Mesenchymal stem cell (in vitro differentiated cells and primary cell): Measurements from ENCODE around the gene DTD1.
A peak's percentile ranks its signal among the peaks of the same experiment; 100 is the strongest.

Source experiments
- DNase-seq: peaks from one replicate; pipeline ENCODE4 v3.0.0-alpha.2; 2013
- H2AFZ ChIP-seq: one replicate; pipeline ENCODE4 v1.6.1; 2013; ENCODE audit warnings: low read depth, mild to moderate bottlenecking, control low read depth, inconsistent platforms, low read length, moderate library complexity
- H2AK5ac ChIP-seq: 2 replicates; pipeline ENCODE4 v1.6.1; 2013; ENCODE audit warnings: low read length, moderate library complexity, mild to moderate bottlenecking, inconsistent platforms; ENCODE audit not compliant: severe bottlenecking
- H2BK120ac ChIP-seq: one replicate; pipeline ENCODE4 v1.6.1; 2013; ENCODE audit warnings: low read depth, mild to moderate bottlenecking, inconsistent platforms, low read length, moderate library complexity
- H2BK12ac ChIP-seq, 2 experiments: one replicate each; pipeline ENCODE4 v1.6.1; 2013; ENCODE audit warnings: inconsistent platforms in 2 of 2, low read length in 2 of 2, mild to moderate bottlenecking in 2 of 2, moderate library complexity in 2 of 2, control low read depth in 1 of 2
- H2BK15ac ChIP-seq: one replicate; pipeline ENCODE4 v1.6.1; 2013; ENCODE audit warnings: mild to moderate bottlenecking, low read depth, inconsistent platforms; ENCODE audit not compliant: poor library complexity, severe bottlenecking
- H2BK5ac ChIP-seq: 2 replicates; pipeline ENCODE4 v1.6.1; 2013; ENCODE audit warnings: low read depth, mild to moderate bottlenecking, low read length, control low read depth, inconsistent platforms; ENCODE audit not compliant: poor library complexity, severe bottlenecking
- H3K14ac ChIP-seq, 2 experiments: one replicate each; pipeline ENCODE4 v1.6.1; 2013; ENCODE audit warnings: inconsistent platforms in 2 of 2, low read length in 2 of 2, control low read depth in 1 of 2, mild to moderate bottlenecking in 1 of 2, moderate library complexity in 1 of 2
- H3K18ac ChIP-seq, 2 experiments: one replicate each; pipeline ENCODE4 v1.6.1; 2013; ENCODE audit warnings: inconsistent platforms in 2 of 2, low read length in 2 of 2, control low read depth in 1 of 2, low read depth in 1 of 2, mild to moderate bottlenecking in 1 of 2
- H3K23ac ChIP-seq, 2 experiments: one replicate each; pipeline ENCODE4 v1.6.1; 2013; ENCODE audit warnings: inconsistent platforms in 2 of 2, low read length in 2 of 2, mild to moderate bottlenecking in 2 of 2, moderate library complexity in 2 of 2, control low read depth in 1 of 2
- H3K27ac ChIP-seq: 2 replicates; pipeline ENCODE4 v1.5.1; 2013; ENCODE audit warnings: mild to moderate bottlenecking, moderate library complexity, low read length, control low read depth, inconsistent platforms; ENCODE audit not compliant: poor library complexity, severe bottlenecking
- H3K27me3 ChIP-seq, 2 experiments: 2 replicates each; pipeline versions ENCODE4 v1.6.1 to v1.7.0; 2013; ENCODE audit warnings: low read length in 2 of 2, mild to moderate bottlenecking in 2 of 2, moderate library complexity in 2 of 2, control low read depth in 1 of 2, inconsistent platforms in 1 of 2; ENCODE audit not compliant: control insufficient read depth in 1 of 2, insufficient read depth in 1 of 2
- H3K36me3 ChIP-seq, 2 experiments: 2 replicates each; pipeline versions ENCODE4 v1.6.1 to v1.7.0; 2013; ENCODE audit warnings: low read length in 2 of 2, control low read depth in 1 of 2, inconsistent platforms in 1 of 2, low read depth in 1 of 2, mild to moderate bottlenecking in 1 of 2; ENCODE audit not compliant: insufficient read depth in 2 of 2, control insufficient read depth in 1 of 2
- H3K4ac ChIP-seq, 2 experiments: one replicate each; pipeline ENCODE4 v1.6.1; 2013; ENCODE audit warnings: inconsistent platforms in 2 of 2, low read length in 2 of 2, mild to moderate bottlenecking in 2 of 2, moderate library complexity in 2 of 2, control low read depth in 1 of 2, low read depth in 1 of 2
- H3K4me1 ChIP-seq: 2 replicates; pipeline ENCODE4 v1.6.1; 2013; ENCODE audit warnings: low read depth, low read length, control low read depth; ENCODE audit not compliant: control insufficient read depth, insufficient read depth
- H3K4me2 ChIP-seq: 2 replicates; pipeline ENCODE4 v1.6.1; 2013; ENCODE audit warnings: low read length, mild to moderate bottlenecking, inconsistent platforms; ENCODE audit not compliant: poor library complexity, severe bottlenecking
- H3K4me3 ChIP-seq, 2 experiments: 2 replicates each; pipeline versions ENCODE4 v1.5.1 to v1.7.0; 2013; ENCODE audit warnings: low read length in 2 of 2, mild to moderate bottlenecking in 2 of 2, control low read depth in 1 of 2, low read depth in 1 of 2; ENCODE audit not compliant: insufficient read depth in 1 of 2
- H3K79me1 ChIP-seq: replicated peaks from 2 replicates; pipeline ENCODE4 v1.6.1; 2013; ENCODE audit warnings: mild to moderate bottlenecking, control low read depth, low read length, inconsistent platforms; ENCODE audit not compliant: poor library complexity, severe bottlenecking
- H3K9ac ChIP-seq: 2 replicates; pipeline ENCODE4 v1.7.0; 2013; ENCODE audit warnings: mild to moderate bottlenecking, low read length, moderate library complexity
- H3K9me3 ChIP-seq: 2 replicates; pipeline ENCODE4 v1.7.0; 2013; ENCODE audit warnings: mild to moderate bottlenecking, low read length; ENCODE audit not compliant: control insufficient read depth
- H4K8ac ChIP-seq: one replicate; pipeline ENCODE4 v1.6.1; 2013; ENCODE audit warnings: inconsistent platforms, mild to moderate bottlenecking, low read length, moderate library complexity
- H4K91ac ChIP-seq: one replicate; pipeline ENCODE4 v1.6.1; 2013; ENCODE audit warnings: mild to moderate bottlenecking, low read length, inconsistent platforms
- WGBS: methylation state at CpG from one replicate; pipeline ENCODE4 v1.1.7; 2013; ENCODE audit warnings: mixed read lengths; 5-methylcytosine and 5-hydroxymethylcytosine counted together

DTD1 gene

DNA sequence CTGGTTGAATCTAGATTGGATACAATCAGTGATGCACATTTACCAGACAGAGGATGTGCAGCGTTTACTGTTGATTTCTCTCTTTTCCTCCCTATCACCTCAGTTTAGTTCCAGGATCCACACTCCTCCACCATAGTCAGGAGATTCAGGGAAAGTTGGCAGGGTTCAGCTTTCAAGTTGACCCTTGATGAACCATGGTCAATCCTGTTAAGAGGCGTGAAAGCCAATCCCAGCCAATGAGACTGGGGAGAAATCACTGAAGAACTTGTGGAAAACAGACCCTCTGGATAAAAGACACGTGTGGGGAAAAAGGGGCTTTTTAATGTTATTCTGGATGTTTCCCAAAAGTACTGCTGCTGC is 206.6 kb downstream of the DTD1 start:
- Histone ChIP-seq H3K79me1 (no peaks in the 10 kb centered on the region), H3K27me3 (peaks cover 5 to 10% of the 10 kb centered on the region in 2 experiments), H3K4me3 (peak overlapping the region in 1 of 2 experiments; percentile 89), H3K4me2 (peak overlapping the region; percentile 61), H3K18ac (no peak overlapping the region), H3K27ac (no peak overlapping the region), H3K14ac (no peak overlapping the region), H3K9me3 (peaks cover 8% of the 10 kb centered on the region), H4K91ac (no peak overlapping the region), H2AK5ac (no peak overlapping the region), H2AFZ (peak overlapping the region; percentile 92), H2BK5ac (no peak overlapping the region), H3K23ac (no peak overlapping the region), H3K36me3 (no peaks in the 10 kb centered on the region), H2BK120ac (no peak overlapping the region), H2BK12ac (no peak overlapping the region), H2BK15ac (no peak overlapping the region), H3K4me1 (no peaks in the 10 kb centered on the region), H4K8ac (peak overlapping the region; percentile 70), H3K4ac (no peak overlapping the region), H3K9ac (peak overlapping the region; percentile 94)
- no peak for DNase-seq
- WGBS = 71% methylated on average over 3 of the region's 3 CpGs

DNA sequence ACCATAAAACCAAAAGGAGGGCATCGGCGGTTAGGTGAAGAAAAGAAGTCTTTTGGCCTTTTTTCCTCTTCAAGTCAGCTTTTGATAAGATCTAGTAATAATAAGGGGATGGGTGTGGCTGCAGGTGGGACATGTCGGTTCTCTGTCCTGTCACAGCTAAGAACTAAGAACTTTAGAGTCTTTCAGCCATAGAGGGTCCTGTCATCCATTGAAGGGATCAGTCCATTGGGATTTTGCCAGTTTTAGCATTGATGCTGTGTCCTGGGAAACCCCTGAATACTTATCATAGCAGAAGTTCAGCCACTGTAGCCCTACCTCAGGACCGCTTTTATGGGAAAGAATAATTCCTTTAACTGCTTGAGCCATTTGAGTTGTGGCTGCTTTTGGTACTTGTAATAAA is 207.5 kb downstream of the DTD1 start:
- Histone ChIP-seq H3K9ac (no peak overlapping the region), H4K8ac (no peak overlapping the region), H3K23ac (no peak overlapping the region), H3K4ac (no peak overlapping the region), H3K79me1 (no peaks in the 10 kb centered on the region), H3K4me1 (no peaks in the 10 kb centered on the region), H2BK15ac (no peak overlapping the region), H2AFZ (no peak overlapping the region), H3K36me3 (no peaks in the 10 kb centered on the region), H3K18ac (no peak overlapping the region), H3K4me3 (no peak overlapping the region), H4K91ac (no peak overlapping the region), H2BK120ac (no peak overlapping the region), H2BK12ac (no peak overlapping the region), H2BK5ac (no peak overlapping the region), H3K14ac (no peak overlapping the region), H3K27ac (no peak overlapping the region), H2AK5ac (no peak overlapping the region), H3K9me3 (peaks cover 8% of the 10 kb centered on the region), H3K27me3 (peaks cover 3 to 7% of the 10 kb centered on the region in 2 experiments), H3K4me2 (no peak overlapping the region)
- DNase-seq = no peak
- WGBS = 97% methylated on average over 3 of the region's 4 CpGs

DNA sequence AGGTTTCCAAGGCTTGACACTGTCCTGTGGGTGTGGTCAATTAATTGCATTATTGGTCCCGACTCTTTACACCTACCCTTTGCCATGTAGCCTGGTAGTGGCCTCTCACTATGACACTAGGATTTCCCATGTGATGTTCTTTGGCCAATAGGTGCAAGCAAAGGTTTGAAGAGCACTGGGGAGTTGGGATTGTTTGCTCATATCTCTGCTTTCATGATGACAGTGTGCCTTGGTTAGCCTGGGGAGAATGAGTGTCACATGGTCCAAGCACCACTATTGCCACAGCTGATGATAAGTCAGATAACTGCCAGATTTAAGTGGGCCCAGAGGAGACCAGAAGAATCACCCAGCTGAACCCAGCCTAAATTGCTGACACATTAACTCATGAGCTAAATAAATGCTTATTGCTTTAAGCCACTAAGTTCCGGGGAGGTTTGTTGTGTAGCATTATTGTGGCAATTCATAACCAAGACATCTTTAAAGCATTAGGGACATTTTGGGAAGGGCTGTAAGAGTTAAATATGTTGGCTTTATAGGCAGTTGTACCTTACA is 208.5 kb downstream of the DTD1 start:
- Histone ChIP-seq H3K27me3 (no peaks in the 10 kb centered on the region), H3K27ac (no peak overlapping the region), H2BK15ac (no peak overlapping the region), H3K14ac (no peak overlapping the region), H2BK120ac (no peak overlapping the region), H4K91ac (no peak overlapping the region), H3K36me3 (no peaks in the 10 kb centered on the region), H2AK5ac (no peak overlapping the region), H3K4me1 (no peaks in the 10 kb centered on the region), H2BK5ac (no peak overlapping the region), H3K4me2 (no peak overlapping the region), H3K9me3 (peaks cover 8% of the 10 kb centered on the region), H2AFZ (no peak overlapping the region), H3K23ac (no peak overlapping the region), H3K79me1 (no peaks in the 10 kb centered on the region), H3K4me3 (no peak overlapping the region), H3K9ac (no peak overlapping the region), H3K18ac (no peak overlapping the region), H2BK12ac (no peak overlapping the region), H3K4ac (no peak overlapping the region), H4K8ac (no peak overlapping the region)
- 100% methylated on average over 1 of the region's 2 CpGs for WGBS
- no peak for DNase-seq

DNA sequence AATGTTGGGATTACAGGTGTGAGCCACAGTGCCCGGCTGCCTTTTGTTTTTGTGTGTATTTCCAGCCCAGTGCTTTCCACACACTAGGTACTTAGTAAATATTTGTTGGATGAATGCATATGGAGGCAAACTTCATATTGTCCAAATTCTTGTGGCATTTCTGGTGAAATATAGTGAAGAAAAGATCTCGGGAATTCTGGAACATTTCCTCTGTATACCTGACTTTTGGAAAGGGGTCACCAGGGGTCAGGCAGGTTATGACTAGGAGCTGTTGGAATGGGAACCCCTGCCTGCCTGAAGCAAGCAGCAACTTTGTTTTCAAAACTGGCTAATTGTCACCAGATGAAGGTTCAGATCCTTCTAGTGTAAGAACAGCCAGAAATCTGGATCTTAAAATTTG is 213.7 kb downstream of the DTD1 start:
- Histone ChIP-seq H3K4me1 (no peaks in the 10 kb centered on the region), H3K4ac (no peak overlapping the region), H2AFZ (no peak overlapping the region), H3K36me3 (no peaks in the 10 kb centered on the region), H3K27me3 (no peaks in the 10 kb centered on the region), H2BK5ac (no peak overlapping the region), H3K27ac (no peak overlapping the region), H3K9me3 (peaks cover 4% of the 10 kb centered on the region), H3K9ac (no peak overlapping the region), H3K4me2 (no peak overlapping the region), H3K23ac (no peak overlapping the region), H4K91ac (no peak overlapping the region), H3K14ac (no peak overlapping the region), H2AK5ac (no peak overlapping the region), H3K18ac (no peak overlapping the region), H3K79me1 (no peaks in the 10 kb centered on the region), H4K8ac (no peak overlapping the region), H2BK15ac (no peak overlapping the region), H2BK120ac (no peak overlapping the region), H3K4me3 (no peak overlapping the region), H2BK12ac (no peak overlapping the region)
- DNase-seq = no peak
- 81% methylated on average over 2 of the region's 2 CpGs for WGBS
